WTC11 (cell line): ENCODE data around the gene ZNF276. TPM values are rescaled to one million over a fixed set of nuclear protein-coding genes. Genes with fewer than 3 reads are reported as not detected.

ENCODE experiments used
- ATF1 ChIP-seq: sonication (generic); formaldehyde crosslinking; IDR thresholded peaks from 2 replicates; pipeline ENCODE4 v1.8.1; 2023; ENCODE audit warnings: mild to moderate bottlenecking, moderate library complexity, missing genetic modification reagents
- ATF6 ChIP-seq: sonication (generic); formaldehyde crosslinking; IDR thresholded peaks from 2 replicates; pipeline ENCODE4 v1.8.1; 2023; ENCODE audit warnings: mild to moderate bottlenecking, missing genetic modification reagents
- CDX4 ChIP-seq: fragments of 250-450 bp; sonication (Bioruptor Pico); IDR thresholded peaks from 2 replicates; pipeline ENCODE4 v1.9.0; 2021; ENCODE audit warnings: moderate library complexity, mild to moderate bottlenecking, inconsistent platforms, borderline replicate concordance
- CREB1 ChIP-seq: sonication (generic); formaldehyde crosslinking; IDR thresholded peaks from 2 replicates; pipeline ENCODE4 v1.8.0; 2023; ENCODE audit warnings: mild to moderate bottlenecking, missing genetic modification reagents
- E2F4 ChIP-seq: sonication (generic); formaldehyde crosslinking; IDR thresholded peaks from 2 replicates; pipeline ENCODE4 v1.8.1; 2022; ENCODE audit warnings: low read depth, mild to moderate bottlenecking, moderate library complexity, missing genetic modification reagents, borderline replicate concordance
- E2F5 ChIP-seq: sonication (generic); formaldehyde crosslinking; IDR thresholded peaks from 2 replicates; pipeline ENCODE4 v1.8.1; 2022; ENCODE audit warnings: mild to moderate bottlenecking, moderate library complexity, missing genetic modification reagents
- ELF4 ChIP-seq: sonication (generic); formaldehyde crosslinking; IDR thresholded peaks from 2 replicates; pipeline ENCODE4 v1.8.1; 2022; ENCODE audit warnings: low read depth, mild to moderate bottlenecking, moderate library complexity, missing genetic modification reagents
- ETV6 ChIP-seq: sonication (generic); formaldehyde crosslinking; IDR thresholded peaks from 2 replicates; pipeline ENCODE4 v1.8.1; 2022; ENCODE audit warnings: mild to moderate bottlenecking, missing genetic modification reagents
- FOXJ3 ChIP-seq: sonication (generic); formaldehyde crosslinking; IDR thresholded peaks from 2 replicates; pipeline ENCODE4 v1.9.0; 2021; ENCODE audit warnings: missing genetic modification reagents, mild to moderate bottlenecking, borderline replicate concordance
- FOXP1 ChIP-seq: sonication (generic); formaldehyde crosslinking; IDR thresholded peaks from 2 replicates; pipeline ENCODE4 v1.8.0; 2022; ENCODE audit warnings: missing genetic modification reagents, mild to moderate bottlenecking, moderate library complexity, borderline replicate concordance
- GABPB1 ChIP-seq: sonication (generic); formaldehyde crosslinking; IDR thresholded peaks from 2 replicates; pipeline ENCODE4 v1.8.1; 2023; ENCODE audit warnings: mild to moderate bottlenecking, missing genetic modification reagents
- GRHL2 ChIP-seq: fragments of 250-450 bp; sonication (Bioruptor Pico); IDR thresholded peaks from 2 replicates; pipeline ENCODE4 v1.8.0; 2022; ENCODE audit warnings: mild to moderate bottlenecking, moderate library complexity; ENCODE audit not compliant: insufficient replicate concordance, severe bottlenecking
- HMGXB4 ChIP-seq: sonication (generic); formaldehyde crosslinking; IDR thresholded peaks from 2 replicates; pipeline ENCODE4 v1.8.1; 2023; ENCODE audit warnings: mild to moderate bottlenecking, moderate library complexity, missing genetic modification reagents
- NFE2L1 ChIP-seq: sonication (generic); formaldehyde crosslinking; IDR thresholded peaks from 2 replicates; pipeline ENCODE4 v1.8.1; 2023; ENCODE audit warnings: missing genetic modification reagents
- NR2C2 ChIP-seq: sonication (generic); formaldehyde crosslinking; IDR thresholded peaks from 2 replicates; pipeline ENCODE4 v1.8.0; 2022; ENCODE audit warnings: mild to moderate bottlenecking, missing genetic modification reagents
- OVOL2 ChIP-seq: fragments of 250-450 bp; sonication (Bioruptor Pico); IDR thresholded peaks from 2 replicates; pipeline ENCODE4 v1.9.0; 2021; ENCODE audit warnings: mild to moderate bottlenecking, borderline replicate concordance
- SOX15 ChIP-seq: fragments of 250-450 bp; sonication (Bioruptor Pico); IDR thresholded peaks from 2 replicates; pipeline ENCODE4 v1.9.0; 2021; ENCODE audit warnings: mild to moderate bottlenecking
- SP1 ChIP-seq: sonication (generic); formaldehyde crosslinking; conservative IDR thresholded peaks from 2 replicates; pipeline ENCODE4 v1.8.1; 2022; ENCODE audit warnings: missing genetic modification reagents
- TEAD1 ChIP-seq: sonication (generic); formaldehyde crosslinking; IDR thresholded peaks from 2 replicates; pipeline ENCODE4 v1.8.0; 2022; ENCODE audit warnings: mild to moderate bottlenecking, missing genetic modification reagents
- TEAD4 ChIP-seq: sonication (generic); formaldehyde crosslinking; IDR thresholded peaks from 2 replicates; pipeline ENCODE4 v1.8.0; 2022; ENCODE audit warnings: mild to moderate bottlenecking, missing genetic modification reagents
- TP53 ChIP-seq: sonication (generic); formaldehyde crosslinking; IDR thresholded peaks from 2 replicates; pipeline ENCODE4 v1.8.1; 2023; ENCODE audit warnings: mild to moderate bottlenecking, missing genetic modification reagents
- ZNF232 ChIP-seq: sonication (generic); formaldehyde crosslinking; IDR thresholded peaks from 2 replicates; pipeline ENCODE4 v1.8.0; 2022; ENCODE audit warnings: mild to moderate bottlenecking, missing genetic modification reagents
- ZNF281 ChIP-seq: sonication (generic); formaldehyde crosslinking; IDR thresholded peaks from 2 replicates; pipeline ENCODE4 v1.8.0; 2023; ENCODE audit warnings: mild to moderate bottlenecking, missing genetic modification reagents
- ZNF396 ChIP-seq: fragments of 250-450 bp; sonication (Bioruptor Pico); IDR thresholded peaks from 2 replicates; pipeline ENCODE4 v1.8.0; 2021; ENCODE audit warnings: mild to moderate bottlenecking, moderate library complexity, borderline replicate concordance
- ZNF416 ChIP-seq: fragments of 250-450 bp; sonication (Bioruptor Pico); IDR thresholded peaks from 2 replicates; pipeline ENCODE4 v1.9.0; 2021; ENCODE audit warnings: mild to moderate bottlenecking, inconsistent platforms
- ZNF423 ChIP-seq: fragments of 250-450 bp; sonication (Bioruptor Pico); IDR thresholded peaks from 2 replicates; pipeline ENCODE4 v2.1.2; 2022; ENCODE audit warnings: mild to moderate bottlenecking, moderate library complexity
- ZNF671 ChIP-seq: fragments of 250-450 bp; sonication (Bioruptor Pico); IDR thresholded peaks from 2 replicates; pipeline ENCODE4 v1.8.0; 2021; ENCODE audit warnings: mild to moderate bottlenecking
- total RNA-seq: library from RNA; stranded (reverse); gene quantifications from 3 replicates; pipeline ENCODE4 v1.2.3, GENCODE V29; 2021

Gene ZNF276
- total RNA-seq, 1 experiment from 2014 or later = 16.6 TPM

- TF ChIP-seq TEAD1 (CRISPR knock-in tag) (peak; percentile 73), ZNF232 (CRISPR knock-in tag) (no peak), HMGXB4 (CRISPR knock-in tag) (peak; percentile 82; the same call in 1 of the 2 replicates), OVOL2 (CRISPR knock-in tag) (no peak), E2F5 (0 out of 2 replicates have a peak, but pooled peaks have one; percentile 58), FOXP1 (CRISPR knock-in tag) (peak; percentile 87), FOXJ3 (no peak), NR2C2 (CRISPR knock-in tag) (no peak), GABPB1 (CRISPR knock-in tag) (peak; percentile 66), ZNF416 (CRISPR knock-in tag) (peak; percentile 61), CREB1 (no peak), ATF1 (CRISPR knock-in tag) (no peak), ZNF281 (CRISPR knock-in tag) (no peak), ELF4 (CRISPR knock-in tag) (no peak; the same call in none of the 2 replicates), ZNF671 (CRISPR knock-in tag) (peak; percentile 71; the same call in 1 of the 2 replicates), SOX15 (CRISPR knock-in tag) (no peak), E2F4 (CRISPR knock-in tag) (peak; percentile 66; the same call in 1 of the 2 replicates), SP1 (peak; percentile 91), ETV6 (no peak), TP53 (CRISPR knock-in tag) (peak; percentile 96), TEAD4 (CRISPR knock-in tag) (no peak), GRHL2 (CRISPR knock-in tag) (no peak), ZNF423 (no peak), ATF6 (CRISPR knock-in tag) (no peak), CDX4 (CRISPR knock-in tag) (no peak), ZNF396 (CRISPR knock-in tag) (no peak), NFE2L1 (CRISPR knock-in tag) (no peak)
Observed at GRCh38 chr16:89720813-89721545, at the start of gene ZNF276, which contains the start of gene VPS9D1 (continued).
